Hepatocyte (in vitro differentiated cells): ENCODE results near the gene IRAG1.

Source experiments
- CTCF ChIP-seq: fragments of 200-600 bp; sonication (generic); IDR thresholded peaks from 2 replicates; pipeline ENCODE4 v1.5.1; 2016; ENCODE audit warnings: antibody characterized with exemption, mild to moderate bottlenecking; ENCODE audit not compliant: poor library complexity
- EZH2 ChIP-seq: fragments of 200-600 bp; sonication (generic); IDR thresholded peaks from 2 replicates; pipeline ENCODE4 v1.6.1; 2016; ENCODE audit warnings: antibody characterized with exemption, mild to moderate bottlenecking, borderline replicate concordance

GRCh38 chr11:10725114-10725906 lies 31.8 kb upstream of the IRAG1 start:
- TF ChIP-seq EZH2 (no peak), CTCF (no peak)
